ENCODE results near the gene ARNT2.

- TF ChIP-seq POLR2AphosphoS5 (IDR thresholded peaks at IDR 0.05; ENCODE audit: low read depth, low read length), result no peak
- TF ChIP-seq POLR2A (IDR thresholded peaks at IDR 0.05; ENCODE audit: low read depth, low read length), result no peak
- no peak for TF ChIP-seq TAF1 (IDR thresholded peaks at IDR 0.05; ENCODE audit: low read depth, low read length)
Observed at GRCh38 chr15:80641384-80641783, 237.2 kb downstream of the ARNT2 start.
